Lung (tissue), 12 donors: ENCODE data around the gene CD2BP2. TPM values are rescaled to one million over a fixed set of nuclear protein-coding genes. Genes with fewer than 3 reads are reported as not detected.

ENCODE experiments used
- ATAC-seq: fragments of 200-7000 bp; cut with Tn5 transposase; one replicate; pipeline ENCODE4 v1.9.1; 2020; ENCODE audit warnings: moderate number of reproducible peaks; ENCODE audit not compliant: insufficient read depth, low FRiP score
- DNase-seq, 3 donors: peaks; one replicate each; pipeline ENCODE4 v3.0.0-alpha.2; 2013 to 2017
- H3K27ac ChIP-seq, 2 donors: one replicate each; pipeline ENCODE4 v1.5.1; 2013; ENCODE audit warnings: mild to moderate bottlenecking in 2 of 2, moderate library complexity in 2 of 2, control low read depth in 1 of 2, inconsistent platforms in 1 of 2, low read depth in 1 of 2, low read length in 1 of 2
- H3K27me3 ChIP-seq, 3 donors: one replicate each; pipeline ENCODE4 v1.5.1; 2013; ENCODE audit warnings: low read length in 2 of 3; ENCODE audit not compliant: control insufficient read depth in 3 of 3, insufficient read depth in 3 of 3
- H3K36me3 ChIP-seq, 4 donors: one replicate each; pipeline ENCODE4 v1.5.1; 2013; ENCODE audit warnings: low read length in 4 of 4, mild to moderate bottlenecking in 1 of 4, moderate library complexity in 1 of 4; ENCODE audit not compliant: control insufficient read depth in 4 of 4, insufficient read depth in 4 of 4
- H3K4me1 ChIP-seq, 5 donors: one replicate each; pipeline ENCODE4 v1.5.1; 2013; ENCODE audit warnings: low read length in 5 of 5, mild to moderate bottlenecking in 2 of 5, moderate library complexity in 1 of 5; ENCODE audit not compliant: control insufficient read depth in 5 of 5, insufficient read depth in 5 of 5
- H3K4me3 ChIP-seq: one replicate; pipeline ENCODE4 v1.5.1; 2013; ENCODE audit warnings: mild to moderate bottlenecking, control low read depth, moderate library complexity
- H3K9ac ChIP-seq, 2 donors: one replicate each; pipeline ENCODE4 v1.5.1; 2013; ENCODE audit warnings: low read length in 2 of 2, control low read depth in 1 of 2; ENCODE audit not compliant: insufficient read depth in 1 of 2
- H3K9me3 ChIP-seq, 4 donors: one replicate each; pipeline ENCODE4 v1.5.1; 2013; ENCODE audit warnings: low read length in 3 of 4, mild to moderate bottlenecking in 1 of 4, moderate library complexity in 1 of 4; ENCODE audit not compliant: control insufficient read depth in 4 of 4, insufficient read depth in 3 of 4
- WGBS, 2 donors: extraction: QIAGEN DNeasy Blood & Tissue Kit; methylation state at CpG; one replicate each; pipeline ENCODE4 v1.1.7; 2013; 5-methylcytosine and 5-hydroxymethylcytosine counted together
- polyA plus RNA-seq, 2 donors: library from polyadenylated mRNA; stranded (reverse); fragments of 200-250 nt; gene quantifications; one replicate each; pipeline ENCODE4 v1.2.1, GENCODE V29; 2013
- total RNA-seq, 2 donors: library from RNA; depleted of rRNA in 1 of 2; stranded (reverse); fragments of >200 nt in 1 of 2; gene quantifications; one replicate each; pipeline ENCODE4 v1.2.1, GENCODE V29; 2014 to 2021
- TF ChIP-seq, protein P1 (sequence below): IDR thresholded peaks from 2 replicates; pipeline ENCODE4 v1.5.1; 2012; ENCODE audit warnings: mild to moderate bottlenecking; ENCODE audit errors: control extremely low read depth, extremely low read depth
- donor health status: control.
- donor health status: control.
- donor health status: Bipolar disorder and iron deficiency.
- donor health status: healthy.
- donor health status: DM: yes; HTN: yes; CAD: no.

CD2BP2 gene
- total and polyA plus RNA-seq, 4 donors = 37.5 to 69.8 (median 46.3) TPM

DNA sequence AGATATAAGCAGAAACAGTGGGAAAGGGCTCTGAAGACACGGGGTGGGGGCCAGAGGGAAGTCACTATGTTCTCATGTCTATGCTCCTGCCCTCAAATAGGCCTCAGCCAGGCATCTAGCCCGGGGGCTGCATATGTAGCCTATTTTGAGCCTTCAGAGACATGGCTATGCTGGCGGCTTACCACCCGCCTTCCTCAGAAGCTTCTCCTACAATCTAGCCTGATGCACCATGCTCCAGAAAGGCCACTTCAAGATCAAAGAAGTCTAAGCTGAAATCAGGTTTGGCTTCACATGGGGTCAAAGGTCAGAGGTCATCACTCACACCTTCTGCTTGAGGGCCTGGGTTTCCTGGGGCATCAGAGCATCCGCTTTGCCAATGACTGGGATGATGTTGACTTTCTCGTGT lies 25.7 kb upstream of the CD2BP2 start:
- ATAC-seq (no peak), DNase-seq (no peak)
- Histone ChIP-seq H3K36me3 (no peaks in the 10 kb centered on the region), H3K27ac (no peak overlapping the region), H3K4me3 (no peak overlapping the region), H3K27me3 (no peaks in the 10 kb centered on the region), H3K4me1 (peaks cover 0 to 12% (median 5%) of the 10 kb centered on the region in 5 donors), H3K9ac (no peak overlapping the region), H3K9me3 (no peaks in the 10 kb centered on the region)
- WGBS, 2 donors = 81 to 86% methylated on average over 6 of the region's 6 CpGs
- TF ChIP-seq, protein P1, sequence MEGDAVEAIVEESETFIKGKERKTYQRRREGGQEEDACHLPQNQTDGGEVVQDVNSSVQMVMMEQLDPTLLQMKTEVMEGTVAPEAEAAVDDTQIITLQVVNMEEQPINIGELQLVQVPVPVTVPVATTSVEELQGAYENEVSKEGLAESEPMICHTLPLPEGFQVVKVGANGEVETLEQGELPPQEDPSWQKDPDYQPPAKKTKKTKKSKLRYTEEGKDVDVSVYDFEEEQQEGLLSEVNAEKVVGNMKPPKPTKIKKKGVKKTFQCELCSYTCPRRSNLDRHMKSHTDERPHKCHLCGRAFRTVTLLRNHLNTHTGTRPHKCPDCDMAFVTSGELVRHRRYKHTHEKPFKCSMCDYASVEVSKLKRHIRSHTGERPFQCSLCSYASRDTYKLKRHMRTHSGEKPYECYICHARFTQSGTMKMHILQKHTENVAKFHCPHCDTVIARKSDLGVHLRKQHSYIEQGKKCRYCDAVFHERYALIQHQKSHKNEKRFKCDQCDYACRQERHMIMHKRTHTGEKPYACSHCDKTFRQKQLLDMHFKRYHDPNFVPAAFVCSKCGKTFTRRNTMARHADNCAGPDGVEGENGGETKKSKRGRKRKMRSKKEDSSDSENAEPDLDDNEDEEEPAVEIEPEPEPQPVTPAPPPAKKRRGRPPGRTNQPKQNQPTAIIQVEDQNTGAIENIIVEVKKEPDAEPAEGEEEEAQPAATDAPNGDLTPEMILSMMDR = no peak

DNA sequence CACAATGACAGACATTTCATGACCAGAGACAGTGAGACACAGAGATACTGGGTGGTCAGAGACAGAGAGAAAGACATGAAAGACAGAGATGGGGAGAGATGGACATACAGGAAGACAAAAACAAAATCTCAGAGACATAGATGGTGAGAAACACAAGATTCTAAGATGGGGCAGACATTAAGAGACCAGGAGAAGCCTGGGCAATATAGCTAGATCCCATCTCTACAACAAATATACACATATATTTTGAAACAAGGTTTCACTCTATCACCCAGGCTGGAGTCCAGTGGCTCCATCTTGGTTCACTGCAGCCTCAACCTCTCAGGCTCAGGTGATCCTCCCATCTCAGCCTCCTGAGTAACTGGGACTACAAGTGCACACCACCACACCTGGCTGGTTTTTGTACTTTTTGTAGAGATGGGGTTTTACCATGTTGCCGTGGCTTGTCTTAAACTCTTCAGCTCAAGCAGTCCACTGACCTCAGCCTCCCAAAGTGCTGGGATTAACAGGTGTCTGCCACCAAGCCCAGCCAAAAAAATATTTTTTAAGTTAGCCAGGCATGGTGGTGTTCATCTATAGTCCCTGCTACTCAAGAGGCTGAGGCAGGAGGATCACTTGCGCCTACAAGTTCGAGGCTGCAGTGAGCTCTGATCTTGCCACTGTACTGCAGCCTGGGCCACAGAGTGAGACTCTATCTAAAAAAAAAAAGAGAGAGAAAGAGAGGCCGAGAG lies 25.1 kb upstream of the CD2BP2 start:
- ATAC-seq (no peak), DNase-seq (no peak)
- WGBS, 2 donors = 91 to 93% methylated on average over 4 of the region's 4 CpGs
- no peaks in the 10 kb centered on the region for H3K36me3 ChIP-seq
- H3K9ac ChIP-seq = no peak overlapping the region
- H3K4me1 ChIP-seq = peaks cover 0 to 12% (median 5%) of the 10 kb centered on the region in 5 donors
- no peak overlapping the region for H3K4me3 ChIP-seq
- no peaks in the 10 kb centered on the region for H3K9me3 ChIP-seq
- no peak overlapping the region for H3K27ac ChIP-seq
- H3K27me3 ChIP-seq = no peaks in the 10 kb centered on the region
- TF ChIP-seq, protein P1 = no peak

DNA sequence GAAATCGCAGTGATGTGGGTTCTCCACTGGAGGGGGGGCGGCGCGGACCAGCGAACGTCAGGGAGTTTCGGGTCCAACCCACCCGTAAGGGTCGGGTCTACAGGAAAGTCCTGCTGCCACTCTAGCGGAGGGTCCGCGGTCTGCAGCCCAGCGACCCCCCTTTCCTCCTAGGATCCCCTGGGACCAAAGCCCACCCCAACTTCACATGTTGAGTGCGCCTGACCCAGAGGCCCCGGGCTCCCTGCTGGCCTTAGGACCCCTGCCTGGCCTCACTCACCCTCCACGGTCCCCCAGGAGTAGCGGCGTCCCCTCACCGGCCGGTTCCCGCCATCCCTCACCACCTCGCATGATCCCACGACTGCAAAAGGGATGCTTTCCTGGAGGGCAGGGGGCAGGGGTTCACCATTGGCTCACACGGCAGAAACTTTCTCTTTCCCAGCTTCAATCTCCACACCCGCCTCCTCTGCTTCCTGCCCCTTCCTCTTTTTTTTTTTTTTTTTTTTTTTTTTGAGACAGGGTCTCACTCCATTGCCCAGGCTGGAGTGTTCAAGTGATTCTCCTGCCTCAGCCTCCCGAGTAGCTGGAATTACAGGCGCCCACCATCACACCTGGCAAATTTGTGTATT lies 24.2 kb upstream of the CD2BP2 start:
- H3K4me1 ChIP-seq = peaks cover 0 to 12% (median 5%) of the 10 kb centered on the region in 5 donors
- H3K36me3 ChIP-seq = no peaks in the 10 kb centered on the region
- TF ChIP-seq, protein P1 = no peak
- DNase-seq (no peak), ATAC-seq (no peak)
- peak overlapping the region; percentile 36 to 80 for H3K27ac ChIP-seq
- peak overlapping the region in 1 of 2 donors; percentile 23 for H3K9ac ChIP-seq
- 22 to 31% methylated on average over 26 to 27 of the region's 27 CpGs for WGBS, 2 donors
- H3K9me3 ChIP-seq = no peaks in the 10 kb centered on the region
- H3K4me3 ChIP-seq = peak overlapping the region; percentile 60
- H3K27me3 ChIP-seq = no peaks in the 10 kb centered on the region
